Measurements from ENCODE around the gene VENTX. TPM values are rescaled to one million over a fixed set of nuclear protein-coding genes. Genes with fewer than 3 reads are reported as not detected.

The VENTX gene
- total and polyA plus RNA-seq, 4 donors: 1.0 to 7.4 (median 2.6) TPM

- no peak overlapping the region for H3K27ac ChIP-seq (ENCODE audit: low read depth in 1 of 2, low read length in 2 of 2)
- DNase-seq (no peak), ATAC-seq (ENCODE audit: low FRiP score) (no peak)
- H3K36me3 ChIP-seq (ENCODE audit: control insufficient read depth in 1 of 2, insufficient read depth in 2 of 2, low read length in 1 of 2): no peaks in the 10 kb centered on the region
- 89 to 90% methylated on average over 15 of the region's 15 CpGs for WGBS, 2 donors
- H3K9me3 ChIP-seq (ENCODE audit: control insufficient read depth, low read length): no peaks in the 10 kb centered on the region
- no peak overlapping the region for H3K4me3 ChIP-seq (ENCODE audit: low read length in 2 of 2)
- H3K4me1 ChIP-seq (ENCODE audit: control insufficient read depth in 1 of 2, insufficient read depth in 2 of 2, low read length in 2 of 2): no peaks in the 10 kb centered on the region
- H3K27me3 ChIP-seq (ENCODE audit: control insufficient read depth in 1 of 2, insufficient read depth in 2 of 2, low read length in 1 of 2): no peaks in the 10 kb centered on the region
- intact Hi-C loops (cut with DNase I): no loop called here
Observed at GRCh38 chr10:133200621-133201031, 37.0 kb upstream of the VENTX start.

GRCh38 chr10:133201151-133201947 is 36.3 kb upstream of the VENTX start:
- Histone ChIP-seq H3K27me3 (ENCODE audit: control insufficient read depth in 1 of 2, insufficient read depth in 2 of 2, low read length in 1 of 2) (no peaks in the 10 kb centered on the region), H3K4me3 (ENCODE audit: low read length in 2 of 2) (no peak overlapping the region), H3K9me3 (ENCODE audit: control insufficient read depth, low read length) (no peaks in the 10 kb centered on the region), H3K27ac (ENCODE audit: low read depth in 1 of 2, low read length in 2 of 2) (no peak overlapping the region), H3K36me3 (ENCODE audit: control insufficient read depth in 1 of 2, insufficient read depth in 2 of 2, low read length in 1 of 2) (no peaks in the 10 kb centered on the region), H3K4me1 (ENCODE audit: control insufficient read depth in 1 of 2, insufficient read depth in 2 of 2, low read length in 2 of 2) (no peaks in the 10 kb centered on the region)
- DNase-seq: no peak
- no peak for ATAC-seq (ENCODE audit: low FRiP score)
- WGBS, 2 donors: 89 to 92% methylated on average over 56 to 57 of the region's 57 CpGs
- intact Hi-C loops (cut with DNase I): no loop called here

GRCh38 chr10:133201948-133202725 is 35.5 kb upstream of the VENTX start:
- 75 to 81% methylated on average over 29 of the region's 29 CpGs for WGBS, 2 donors
- H3K4me3 ChIP-seq (ENCODE audit: low read length in 2 of 2): no peak overlapping the region
- H3K9me3 ChIP-seq (ENCODE audit: control insufficient read depth, low read length): no peaks in the 10 kb centered on the region
- ATAC-seq (ENCODE audit: low FRiP score) (no peak), DNase-seq (no peak)
- intact Hi-C loops (cut with DNase I): no loop called here
- H3K27me3 ChIP-seq (ENCODE audit: control insufficient read depth in 1 of 2, insufficient read depth in 2 of 2, low read length in 1 of 2): no peaks in the 10 kb centered on the region
- no peaks in the 10 kb centered on the region for H3K36me3 ChIP-seq (ENCODE audit: control insufficient read depth in 1 of 2, insufficient read depth in 2 of 2, low read length in 1 of 2)
- H3K4me1 ChIP-seq (ENCODE audit: control insufficient read depth in 1 of 2, insufficient read depth in 2 of 2, low read length in 2 of 2): no peaks in the 10 kb centered on the region
- no peak overlapping the region for H3K27ac ChIP-seq (ENCODE audit: low read depth in 1 of 2, low read length in 2 of 2)

GRCh38 chr10:133202778-133203651 is 34.6 kb upstream of the VENTX start:
- ATAC-seq (ENCODE audit: low FRiP score): no peak
- Histone ChIP-seq H3K9me3 (ENCODE audit: control insufficient read depth, low read length) (no peaks in the 10 kb centered on the region), H3K36me3 (ENCODE audit: control insufficient read depth in 1 of 2, insufficient read depth in 2 of 2, low read length in 1 of 2) (no peaks in the 10 kb centered on the region), H3K4me3 (ENCODE audit: low read length in 2 of 2) (no peak overlapping the region), H3K4me1 (ENCODE audit: control insufficient read depth in 1 of 2, insufficient read depth in 2 of 2, low read length in 2 of 2) (no peaks in the 10 kb centered on the region), H3K27ac (ENCODE audit: low read depth in 1 of 2, low read length in 2 of 2) (no peak overlapping the region), H3K27me3 (ENCODE audit: control insufficient read depth in 1 of 2, insufficient read depth in 2 of 2, low read length in 1 of 2) (no peaks in the 10 kb centered on the region)
- DNase-seq: no peak
- intact Hi-C loops (cut with DNase I): no loop called here
- 84 to 87% methylated on average over 52 to 62 of the region's 62 CpGs for WGBS, 2 donors

- Histone ChIP-seq H3K36me3 (ENCODE audit: control insufficient read depth in 1 of 2, insufficient read depth in 2 of 2, low read length in 1 of 2) (no peaks in the 10 kb centered on the region), H3K27me3 (ENCODE audit: control insufficient read depth in 1 of 2, insufficient read depth in 2 of 2, low read length in 1 of 2) (no peaks in the 10 kb centered on the region), H3K4me1 (ENCODE audit: control insufficient read depth in 1 of 2, insufficient read depth in 2 of 2, low read length in 2 of 2) (no peaks in the 10 kb centered on the region), H3K9me3 (ENCODE audit: control insufficient read depth, low read length) (no peaks in the 10 kb centered on the region), H3K4me3 (ENCODE audit: low read length in 2 of 2) (no peak overlapping the region), H3K27ac (ENCODE audit: low read depth in 1 of 2, low read length in 2 of 2) (no peak overlapping the region)
- 81 to 89% methylated on average over 31 of the region's 31 CpGs for WGBS, 2 donors
- DNase-seq (no peak), ATAC-seq (ENCODE audit: low FRiP score) (no peak)
- intact Hi-C loops (cut with DNase I): no loop called here
Observed at GRCh38 chr10:133203652-133204195, 33.9 kb upstream of the VENTX start.

GRCh38 chr10:133204226-133205015 is 33.2 kb upstream of the VENTX start:
- Histone ChIP-seq H3K27me3 (ENCODE audit: control insufficient read depth in 1 of 2, insufficient read depth in 2 of 2, low read length in 1 of 2) (no peaks in the 10 kb centered on the region), H3K27ac (ENCODE audit: low read depth in 1 of 2, low read length in 2 of 2) (no peak overlapping the region), H3K4me1 (ENCODE audit: control insufficient read depth in 1 of 2, insufficient read depth in 2 of 2, low read length in 2 of 2) (no peaks in the 10 kb centered on the region), H3K36me3 (ENCODE audit: control insufficient read depth in 1 of 2, insufficient read depth in 2 of 2, low read length in 1 of 2) (no peaks in the 10 kb centered on the region), H3K4me3 (ENCODE audit: low read length in 2 of 2) (no peak overlapping the region), H3K9me3 (ENCODE audit: control insufficient read depth, low read length) (no peaks in the 10 kb centered on the region)
- ATAC-seq (ENCODE audit: low FRiP score): no peak
- intact Hi-C loops (cut with DNase I): no loop called here
- WGBS, 2 donors: 93 to 94% methylated on average over 36 to 38 of the region's 38 CpGs
- no peak for DNase-seq

GRCh38 chr10:133205146-133205545 is 32.5 kb upstream of the VENTX start:
- no peaks in the 10 kb centered on the region for H3K36me3 ChIP-seq (ENCODE audit: control insufficient read depth in 1 of 2, insufficient read depth in 2 of 2, low read length in 1 of 2)
- no peak overlapping the region for H3K27ac ChIP-seq (ENCODE audit: low read depth in 1 of 2, low read length in 2 of 2)
- H3K4me3 ChIP-seq (ENCODE audit: low read length in 2 of 2): no peak overlapping the region
- DNase-seq: no peak
- 88 to 91% methylated on average over 23 of the region's 23 CpGs for WGBS, 2 donors
- no peaks in the 10 kb centered on the region for H3K9me3 ChIP-seq (ENCODE audit: control insufficient read depth, low read length)
- intact Hi-C loops (cut with DNase I): no loop called here
- H3K4me1 ChIP-seq (ENCODE audit: control insufficient read depth in 1 of 2, insufficient read depth in 2 of 2, low read length in 2 of 2): no peaks in the 10 kb centered on the region
- H3K27me3 ChIP-seq (ENCODE audit: control insufficient read depth in 1 of 2, insufficient read depth in 2 of 2, low read length in 1 of 2): no peaks in the 10 kb centered on the region
- no peak for ATAC-seq (ENCODE audit: low FRiP score)
